Neural cell (in vitro differentiated cells): ENCODE results near the gene LRRC4.

ENCODE experiments used
- CTCF ChIP-seq: fragments of 450-650 bp; IDR thresholded peaks from 2 replicates; pipeline ENCODE4 v1.5.1; 2014; ENCODE audit warnings: antibody characterized with exemption, mild to moderate bottlenecking, moderate library complexity; ENCODE audit not compliant: poor library complexity, severe bottlenecking
- EP300 ChIP-seq: fragments of 450-650 bp; conservative IDR thresholded peaks from 2 replicates; pipeline ENCODE4 v1.6.1; 2014; ENCODE audit warnings: antibody characterized with exemption, mild to moderate bottlenecking, moderate library complexity; ENCODE audit not compliant: poor library complexity, severe bottlenecking
- EZH2 ChIP-seq: fragments of 200-600, 300-800 bp; shearing (Covaris generic), sonication (generic); IDR thresholded peaks from 2 replicates; pipeline ENCODE4 v1.6.1; 2014; ENCODE audit warnings: antibody characterized with exemption, low read length, borderline replicate concordance, mild to moderate bottlenecking; ENCODE audit not compliant: insufficient read depth, poor library complexity, severe bottlenecking
- MXI1 ChIP-seq: fragments of 450-650 bp; conservative IDR thresholded peaks from 2 replicates; pipeline ENCODE4 v1.6.1; 2014; ENCODE audit warnings: antibody characterized with exemption, mild to moderate bottlenecking; ENCODE audit not compliant: poor library complexity, severe bottlenecking
- POLR2AphosphoS5 ChIP-seq: IDR thresholded peaks from 2 replicates; pipeline ENCODE4 v1.6.1; 2012
- RAD21 ChIP-seq: fragments of 450-650 bp; conservative IDR thresholded peaks from 2 replicates; pipeline ENCODE4 v1.6.1; 2014; ENCODE audit warnings: antibody characterized with exemption, mild to moderate bottlenecking, moderate library complexity
- REST ChIP-seq: IDR thresholded peaks from 2 replicates; pipeline ENCODE4 v1.6.1; 2012; ENCODE audit warnings: borderline replicate concordance
- SMC3 ChIP-seq: fragments of 450-650 bp; conservative IDR thresholded peaks from 2 replicates; pipeline ENCODE4 v1.6.1; 2014; ENCODE audit warnings: antibody characterized with exemption, mild to moderate bottlenecking, moderate library complexity; ENCODE audit not compliant: poor library complexity

DNA sequence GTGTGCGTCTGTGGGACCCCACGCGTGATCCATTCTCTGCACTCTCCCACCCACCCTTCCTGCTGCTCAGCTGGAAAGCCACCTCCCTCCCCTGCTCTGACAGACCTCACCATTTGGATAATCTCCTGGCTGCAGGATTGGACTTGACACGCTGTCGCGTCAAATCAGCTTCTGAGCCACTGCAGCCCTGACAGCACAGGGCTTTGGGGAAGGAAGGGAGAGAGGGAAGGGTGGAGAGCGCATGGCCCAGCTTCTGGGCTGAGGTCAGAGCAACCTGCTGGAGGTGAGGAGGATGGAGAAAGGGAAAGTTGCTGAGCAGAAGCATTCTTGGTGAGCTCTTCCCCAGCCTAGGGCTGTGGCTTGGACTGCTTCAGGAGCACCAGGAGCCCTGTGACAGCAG, 48.9 kb upstream of the LRRC4 start:
- TF ChIP-seq CTCF (no peak), RAD21 (no peak), REST (no peak), EZH2 (no peak), SMC3 (no peak), POLR2AphosphoS5 (no peak), MXI1 (no peak), EP300 (no peak)
